Ishikawa (cell line): ENCODE results near the gene BET1L.

Experiments used
- CEBPB ChIP-seq: IDR thresholded peaks from 2 replicates; pipeline ENCODE4 v1.6.1; 2012
- CREB1 ChIP-seq: IDR thresholded peaks from 2 replicates; pipeline ENCODE4 v1.6.1; 2012; ENCODE audit warnings: low read depth
- EGR1 ChIP-seq: IDR thresholded peaks from 2 replicates; pipeline ENCODE4 v1.6.1; 2012
- EP300 ChIP-seq: IDR thresholded peaks from 2 replicates; pipeline ENCODE4 v1.6.1; 2012; ENCODE audit warnings: borderline replicate concordance
- FOXM1 ChIP-seq: IDR thresholded peaks from 2 replicates; pipeline ENCODE4 v1.6.1; 2012; ENCODE audit warnings: low read depth, borderline replicate concordance
- NFIC ChIP-seq: IDR thresholded peaks from 2 replicates; pipeline ENCODE4 v1.6.1; 2012
- RAD21 ChIP-seq: IDR thresholded peaks from 2 replicates; pipeline ENCODE4 v1.6.1; 2012; ENCODE audit warnings: low read depth
- TAF1 ChIP-seq: IDR thresholded peaks from 2 replicates; pipeline ENCODE4 v1.6.1; 2012; ENCODE audit warnings: low read depth, mild to moderate bottlenecking
- TCF12 ChIP-seq: IDR thresholded peaks from 2 replicates; pipeline ENCODE4 v1.6.1; 2012; ENCODE audit warnings: low read depth
- TEAD4 ChIP-seq: IDR thresholded peaks from 2 replicates; pipeline ENCODE4 v1.6.1; 2012
- YY1 ChIP-seq: IDR thresholded peaks from 2 replicates; pipeline ENCODE4 v1.6.1; 2012; ENCODE audit warnings: low read depth
- ZBTB7A ChIP-seq: IDR thresholded peaks from 2 replicates; pipeline ENCODE4 v1.6.1; 2012; ENCODE audit warnings: low read depth
- TF ChIP-seq, protein P1 (sequence below): IDR thresholded peaks from 2 replicates; pipeline ENCODE4 v1.6.1; 2012
- TF ChIP-seq, protein P2 (sequence below): IDR thresholded peaks from 2 replicates; pipeline ENCODE4 v1.6.1; 2012; ENCODE audit warnings: low read depth, mild to moderate bottlenecking
- TF ChIP-seq, protein P3 (sequence below): IDR thresholded peaks from 2 replicates; pipeline ENCODE4 v1.6.1; 2012

The BET1L gene

DNA sequence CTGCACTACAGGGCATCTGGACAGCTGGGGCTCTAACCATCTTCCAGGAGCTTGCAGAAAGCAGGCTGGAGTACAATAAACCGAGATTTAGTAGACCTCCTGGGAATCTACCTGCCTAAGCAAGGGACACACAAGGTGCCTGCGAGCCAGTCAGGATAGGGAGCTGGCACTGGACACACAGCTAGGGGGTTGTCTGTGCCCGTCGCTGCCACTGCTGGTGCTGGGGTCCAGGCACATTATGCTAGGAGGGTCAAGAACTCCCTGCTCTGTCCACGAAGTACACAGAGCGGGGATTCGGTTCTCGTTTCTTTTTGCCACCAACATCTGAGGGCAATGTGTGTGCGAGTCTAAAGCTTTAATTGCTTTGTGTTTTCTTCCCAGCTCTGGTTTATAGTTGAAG, 4.5 kb upstream of the BET1L start:
- no peak for TF ChIP-seq TEAD4
- TF ChIP-seq, protein P1, sequence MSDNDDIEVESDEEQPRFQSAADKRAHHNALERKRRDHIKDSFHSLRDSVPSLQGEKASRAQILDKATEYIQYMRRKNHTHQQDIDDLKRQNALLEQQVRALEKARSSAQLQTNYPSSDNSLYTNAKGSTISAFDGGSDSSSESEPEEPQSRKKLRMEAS: no peak
- no peak for TF ChIP-seq NFIC
- TF ChIP-seq, protein P2, sequence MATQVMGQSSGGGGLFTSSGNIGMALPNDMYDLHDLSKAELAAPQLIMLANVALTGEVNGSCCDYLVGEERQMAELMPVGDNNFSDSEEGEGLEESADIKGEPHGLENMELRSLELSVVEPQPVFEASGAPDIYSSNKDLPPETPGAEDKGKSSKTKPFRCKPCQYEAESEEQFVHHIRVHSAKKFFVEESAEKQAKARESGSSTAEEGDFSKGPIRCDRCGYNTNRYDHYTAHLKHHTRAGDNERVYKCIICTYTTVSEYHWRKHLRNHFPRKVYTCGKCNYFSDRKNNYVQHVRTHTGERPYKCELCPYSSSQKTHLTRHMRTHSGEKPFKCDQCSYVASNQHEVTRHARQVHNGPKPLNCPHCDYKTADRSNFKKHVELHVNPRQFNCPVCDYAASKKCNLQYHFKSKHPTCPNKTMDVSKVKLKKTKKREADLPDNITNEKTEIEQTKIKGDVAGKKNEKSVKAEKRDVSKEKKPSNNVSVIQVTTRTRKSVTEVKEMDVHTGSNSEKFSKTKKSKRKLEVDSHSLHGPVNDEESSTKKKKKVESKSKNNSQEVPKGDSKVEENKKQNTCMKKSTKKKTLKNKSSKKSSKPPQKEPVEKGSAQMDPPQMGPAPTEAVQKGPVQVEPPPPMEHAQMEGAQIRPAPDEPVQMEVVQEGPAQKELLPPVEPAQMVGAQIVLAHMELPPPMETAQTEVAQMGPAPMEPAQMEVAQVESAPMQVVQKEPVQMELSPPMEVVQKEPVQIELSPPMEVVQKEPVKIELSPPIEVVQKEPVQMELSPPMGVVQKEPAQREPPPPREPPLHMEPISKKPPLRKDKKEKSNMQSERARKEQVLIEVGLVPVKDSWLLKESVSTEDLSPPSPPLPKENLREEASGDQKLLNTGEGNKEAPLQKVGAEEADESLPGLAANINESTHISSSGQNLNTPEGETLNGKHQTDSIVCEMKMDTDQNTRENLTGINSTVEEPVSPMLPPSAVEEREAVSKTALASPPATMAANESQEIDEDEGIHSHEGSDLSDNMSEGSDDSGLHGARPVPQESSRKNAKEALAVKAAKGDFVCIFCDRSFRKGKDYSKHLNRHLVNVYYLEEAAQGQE: no peak
- no peak for TF ChIP-seq TCF12
- no peak for TF ChIP-seq EP300

DNA sequence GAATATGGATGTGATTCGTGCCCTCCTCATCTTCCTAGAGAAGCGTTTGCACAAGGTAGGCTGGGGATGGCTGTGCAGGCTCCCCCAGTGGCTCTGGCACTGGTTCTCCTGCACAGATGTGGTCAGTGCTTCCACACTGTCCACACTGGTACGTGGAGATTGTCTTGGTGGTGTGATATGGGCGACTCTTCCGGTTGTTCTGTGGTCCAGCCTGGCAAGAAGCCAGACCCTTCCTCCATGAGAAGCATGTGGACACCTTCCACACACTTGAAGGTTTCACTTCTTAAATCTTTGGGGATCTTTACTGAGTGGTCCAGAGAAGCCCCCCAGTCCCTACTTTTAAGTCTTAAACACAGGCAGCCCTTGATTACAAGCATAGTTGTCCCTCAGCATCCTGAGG, 4.1 kb upstream of the BET1L start:
- no peak for TF ChIP-seq EGR1
- no peak for TF ChIP-seq RAD21
- no peak for TF ChIP-seq FOXM1
- TF ChIP-seq, protein P2: no peak
- no peak for TF ChIP-seq TEAD4
- TF ChIP-seq NFIC: no peak
- TF ChIP-seq YY1: no peak
- TF ChIP-seq CEBPB: no peak
- TF ChIP-seq TAF1: no peak
- no peak for TF ChIP-seq TCF12
- TF ChIP-seq, protein P1: no peak
- TF ChIP-seq CREB1: no peak
- TF ChIP-seq, protein P3, sequence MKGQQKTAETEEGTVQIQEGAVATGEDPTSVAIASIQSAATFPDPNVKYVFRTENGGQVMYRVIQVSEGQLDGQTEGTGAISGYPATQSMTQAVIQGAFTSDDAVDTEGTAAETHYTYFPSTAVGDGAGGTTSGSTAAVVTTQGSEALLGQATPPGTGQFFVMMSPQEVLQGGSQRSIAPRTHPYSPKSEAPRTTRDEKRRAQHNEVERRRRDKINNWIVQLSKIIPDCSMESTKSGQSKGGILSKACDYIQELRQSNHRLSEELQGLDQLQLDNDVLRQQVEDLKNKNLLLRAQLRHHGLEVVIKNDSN: no peak
- TF ChIP-seq EP300: no peak
- TF ChIP-seq ZBTB7A: no peak

DNA sequence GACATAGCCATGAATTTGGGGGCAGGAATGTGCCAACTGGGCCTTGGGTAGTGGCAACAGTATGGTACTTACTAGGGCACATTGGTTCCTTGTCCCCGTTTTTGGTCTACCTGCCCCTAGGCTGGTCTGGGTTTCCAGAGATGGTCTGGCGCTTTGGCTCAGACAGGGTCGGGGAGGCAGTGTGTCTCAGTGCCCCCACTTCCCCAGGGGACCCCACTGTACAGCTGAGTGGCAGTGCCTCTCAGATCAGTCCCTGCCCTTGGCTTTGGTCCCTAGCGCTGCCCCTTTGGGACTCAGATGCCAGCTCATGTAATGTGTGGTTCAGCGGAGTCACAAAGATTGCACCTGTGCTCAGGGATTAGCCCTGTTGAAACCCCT, 3.6 kb upstream of the BET1L start:
- TF ChIP-seq EP300: no peak
- no peak for TF ChIP-seq CEBPB
- no peak for TF ChIP-seq TAF1
- TF ChIP-seq TEAD4: no peak

DNA sequence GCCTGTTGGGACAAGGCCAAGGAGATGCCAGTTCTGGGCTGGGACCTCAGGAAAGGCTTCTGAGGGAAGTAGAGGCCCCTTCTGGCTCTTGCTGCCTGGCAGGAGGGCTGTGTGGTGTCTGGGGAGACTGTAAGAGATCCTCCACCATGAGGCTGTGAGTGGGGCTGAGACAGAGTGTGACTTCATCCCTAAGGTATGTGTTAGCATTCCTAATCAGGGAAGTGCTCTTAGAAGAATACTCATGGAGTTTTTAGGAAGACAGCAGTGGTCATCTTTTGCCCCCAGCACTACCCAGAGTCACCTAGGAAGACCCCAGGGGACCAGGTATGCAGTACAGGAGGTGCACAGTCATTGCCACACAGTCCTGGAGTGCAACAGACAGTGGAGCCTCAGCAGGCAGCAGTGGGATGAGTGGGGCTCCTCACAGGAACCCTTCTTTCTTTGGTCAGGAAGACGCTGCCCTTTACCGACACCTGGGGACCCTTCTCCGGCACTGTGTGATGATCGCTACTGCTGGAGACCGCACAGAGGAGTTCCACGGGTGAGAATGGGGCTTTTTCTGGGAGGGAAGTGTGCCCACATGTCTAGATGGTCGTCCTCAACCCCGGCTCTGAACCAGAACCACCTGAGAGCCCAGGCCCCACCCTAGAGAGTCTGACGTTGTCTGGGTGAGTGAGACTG, 3.1 kb upstream of the BET1L start:
- TF ChIP-seq TCF12: no peak
- TF ChIP-seq TAF1: no peak
- no peak for TF ChIP-seq TEAD4
- no peak for TF ChIP-seq ZBTB7A
- TF ChIP-seq EGR1: no peak
- no peak for TF ChIP-seq NFIC
- TF ChIP-seq CREB1: no peak
- TF ChIP-seq, protein P1: no peak
- no peak for TF ChIP-seq YY1
- no peak for TF ChIP-seq EP300
- no peak for TF ChIP-seq CEBPB
- no peak for TF ChIP-seq RAD21
- TF ChIP-seq, protein P2: no peak
- TF ChIP-seq, protein P3: no peak
- no peak for TF ChIP-seq FOXM1
